Fibroblast of lung (primary cell): ENCODE measurements around the gene ITGA8. TPM values are rescaled to one million over a fixed set of nuclear protein-coding genes. Genes with fewer than 3 reads are reported as not detected.
"Not testable (repeated sequence)": the region's sequence is repeated elsewhere in the genome, so short reads cannot be mapped to it uniquely, and the experiment has no call there.

Experiments used
- DNase-seq, 2 donors: peaks; one replicate each; pipeline versions ENCODE4 v3.0.0 to v3.0.0-alpha.2; 2010; ENCODE audit warnings: low read depth in 2 of 2
- H2AFZ ChIP-seq: 2 replicates; pipeline ENCODE4 v1.5.1; 2012; ENCODE audit warnings: low read length, control low read depth, inconsistent platforms
- H3K27ac ChIP-seq: 2 replicates; pipeline ENCODE4 v1.5.1; 2011; ENCODE audit warnings: low read length, control low read depth; ENCODE audit not compliant: insufficient read depth
- H3K27me3 ChIP-seq: 2 replicates; pipeline ENCODE4 v1.5.1; 2011; ENCODE audit warnings: mild to moderate bottlenecking, low read length; ENCODE audit not compliant: control insufficient read depth, insufficient read depth
- H3K36me3 ChIP-seq: 2 replicates; pipeline ENCODE4 v1.5.1; 2011; ENCODE audit warnings: low read length; ENCODE audit not compliant: control insufficient read depth, insufficient read depth
- H3K4me1 ChIP-seq: 2 replicates; pipeline ENCODE4 v1.5.1; 2011; ENCODE audit warnings: low read length; ENCODE audit not compliant: control insufficient read depth, insufficient read depth; ENCODE audit errors: extremely low read depth
- H3K4me2 ChIP-seq: 2 replicates; pipeline ENCODE4 v1.5.1; 2011; ENCODE audit warnings: low read length, control low read depth; ENCODE audit not compliant: insufficient read depth; ENCODE audit errors: extremely low read depth
- H3K4me3 ChIP-seq, 4 experiments: fragments of 200-600 bp in 1 of 4; sonication (generic) in 1 of 4; replicated peaks in 1 of 4; 2 replicates each; pipeline ENCODE4 v1.5.1; 2011 to 2016; ENCODE audit warnings: low read length in 4 of 4, low read depth in 3 of 4, mild to moderate bottlenecking in 3 of 4, control low read depth in 2 of 4, inconsistent platforms in 1 of 4, mixed read lengths in 1 of 4; ENCODE audit not compliant: insufficient read depth in 1 of 4; ENCODE audit errors: control extremely low read depth in 1 of 4
- H3K79me2 ChIP-seq: 2 replicates; pipeline ENCODE4 v1.5.1; 2012; ENCODE audit warnings: mild to moderate bottlenecking, low read length, inconsistent platforms; ENCODE audit not compliant: control insufficient read depth, insufficient read depth
- H3K9ac ChIP-seq: 2 replicates; pipeline ENCODE4 v1.5.1; 2011; ENCODE audit warnings: mild to moderate bottlenecking, low read length, control low read depth; ENCODE audit not compliant: insufficient read depth
- H3K9me3 ChIP-seq: 2 replicates; pipeline ENCODE4 v1.5.1; 2012; ENCODE audit warnings: low read depth, low read length; ENCODE audit not compliant: control insufficient read depth, insufficient read depth
- H4K20me1 ChIP-seq: 2 replicates; pipeline ENCODE4 v1.5.1; 2011; ENCODE audit warnings: low read length; ENCODE audit not compliant: control insufficient read depth, insufficient read depth; ENCODE audit errors: extremely low read depth
- CTCF ChIP-seq, 2 donors: IDR thresholded peaks in 1 of 2; conservative IDR thresholded peaks in 1 of 2; 1 replicate in 1 of 2; 2 replicates in 1 of 2; pipeline ENCODE4 v1.5.1; 2011 to 2012; ENCODE audit warnings: low read length in 2 of 2, control low read depth in 1 of 2, inconsistent platforms in 1 of 2, low read depth in 1 of 2, mild to moderate bottlenecking in 1 of 2
- EZH2 ChIP-seq: IDR thresholded peaks from 2 replicates; pipeline ENCODE4 v1.5.1; 2012; ENCODE audit warnings: low read length, control low read depth, mild to moderate bottlenecking; ENCODE audit errors: missing control alignments
- polyA minus RNA-seq: library from RNA; depleted of rRNA, polyadenylated mRNA; stranded (reverse); fragments of >200 nt; gene quantifications from 2 replicates; pipeline ENCODE4 v1.2.3, GENCODE V29; 2011; ENCODE audit warnings: low replicate concordance
- polyA plus RNA-seq, 2 donors: library from polyadenylated mRNA; depleted of rRNA in 1 of 2; stranded (reverse) in 1 of 2; unstranded in 1 of 2; fragments of >200 nt; gene quantifications; 2 replicates each; pipeline ENCODE4 v1.2.1, GENCODE V29; 2011 to 2012; ENCODE audit warnings: missing spikeins in 1 of 2
- total RNA-seq: library from RNA; depleted of rRNA; stranded (reverse); fragments of >200 nt; gene quantifications from 2 replicates; pipeline ENCODE4 v1.2.1, GENCODE V29; 2014

ITGA8 gene
- total RNA-seq (0.99 and 1.3 TPM in 2 replicates), polyA plus RNA-seq (0.62 and 0.66 TPM in 2 replicates), polyA minus RNA-seq (0.15 TPM in 1 of 2 replicates, not detected in the other)
- polyA plus RNA-seq (2012) = 0.37 and 0.38 TPM in 2 replicates

GRCh38 chr10:15719899-15720634 lies at the start of gene ITGA8:
ITGA8 (minus strand) TSS chr10:15719922; CDS start chr10:15719771, 151 bp downstream.
- TF ChIP-seq CTCF (conservative IDR thresholded peaks at IDR 0.05 in 1 of 2, IDR thresholded peaks at IDR 0.05 in 1 of 2; ENCODE audit: low read depth in 1 of 2, low read length in 2 of 2) (peak; percentile 55 to 67), EZH2 (no peak)
- peak in 1 of 2 donors; percentile 51 for DNase-seq
- peak within 1 kb of the TSS; percentile 29 to 55 (median 50) for H3K4me3 ChIP-seq

DNA sequence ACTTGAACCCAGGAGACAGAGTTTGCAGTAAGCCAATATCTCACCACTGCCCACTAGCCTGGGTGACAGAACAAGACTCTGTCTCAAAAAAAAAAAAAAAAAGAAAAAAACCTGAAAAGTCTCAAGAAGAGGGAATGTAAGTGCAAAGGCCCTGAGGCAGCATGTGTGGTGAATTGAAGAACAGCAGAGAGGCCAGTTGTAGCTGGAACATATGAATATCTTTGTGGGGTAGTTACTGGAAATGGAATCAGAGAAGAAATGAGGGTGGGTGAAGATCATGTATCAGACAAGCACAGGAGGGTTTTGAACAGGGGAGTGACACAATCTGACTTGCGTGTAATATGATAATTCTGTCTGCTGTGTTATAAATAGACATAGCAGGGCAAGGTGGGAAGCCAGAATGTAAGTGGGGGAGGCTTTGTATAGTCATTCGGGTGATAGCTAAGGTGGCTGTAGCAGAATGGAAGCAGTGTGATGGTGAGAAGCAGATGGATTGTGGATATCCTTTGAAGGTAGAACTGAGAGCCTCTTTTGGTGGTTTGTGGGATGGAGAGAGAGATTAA lies 45.3 kb upstream of the ITGA8 start:
- no peaks in the 10 kb centered on the region for H4K20me1 ChIP-seq
- no peak for DNase-seq
- H3K4me1 ChIP-seq = no peaks in the 10 kb centered on the region
- H3K9ac ChIP-seq = no peak overlapping the region
- no peaks in the 10 kb centered on the region for H3K9me3 ChIP-seq
- no peak for TF ChIP-seq EZH2
- TF ChIP-seq CTCF (conservative IDR thresholded peaks at IDR 0.05 in 1 of 2, IDR thresholded peaks at IDR 0.05 in 1 of 2; ENCODE audit: low read depth in 1 of 2, low read length in 2 of 2) = no peak
- H3K36me3 ChIP-seq = no peaks in the 10 kb centered on the region
- H2AFZ ChIP-seq = no peak overlapping the region
- no peak overlapping the region for H3K4me2 ChIP-seq
- H3K79me2 ChIP-seq = no peaks in the 10 kb centered on the region
- no peak overlapping the region for H3K27ac ChIP-seq
- no peaks in the 10 kb centered on the region for H3K27me3 ChIP-seq
- H3K4me3 ChIP-seq = no peak overlapping the region

More at GRCh38 chr10:15719899-15720634, at the start of gene ITGA8:
- peak within 1 kb of the TSS; percentile 23 for H2AFZ ChIP-seq
- H3K27ac ChIP-seq = no peak within 1 kb of the TSS
- H3K9ac ChIP-seq = no peak within 1 kb of the TSS
- H3K9me3 ChIP-seq = no peaks in the 10 kb centered on the region
- peaks cover 8% of the 10 kb centered on the region for H3K27me3 ChIP-seq
- peak within 1 kb of the TSS; percentile 87 for H3K4me2 ChIP-seq
- no peaks in the 10 kb centered on the region for H4K20me1 ChIP-seq
- no peaks in the 10 kb centered on the region for H3K79me2 ChIP-seq
- H3K4me1 ChIP-seq = no peaks in the 10 kb centered on the region
- H3K36me3 ChIP-seq = no peaks in the 10 kb centered on the region

DNA sequence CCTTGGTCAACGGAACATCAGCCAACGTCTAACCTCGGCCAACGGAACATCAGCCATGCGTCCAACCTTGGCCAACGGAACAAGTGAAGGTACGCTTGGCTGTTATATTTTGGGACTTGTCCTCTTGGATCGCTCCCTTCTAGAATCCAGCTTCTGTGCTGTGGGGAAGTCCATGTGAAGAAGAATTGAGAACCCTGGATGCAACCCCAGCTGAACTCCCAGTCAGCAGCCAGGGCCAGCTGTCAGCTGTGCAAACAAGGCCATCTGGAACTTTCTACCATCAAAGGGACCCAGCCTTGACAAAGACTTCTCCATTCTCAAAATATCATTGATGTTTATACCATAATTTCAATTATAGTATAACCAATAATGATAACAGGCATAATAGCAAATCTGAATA lies 43.3 kb upstream of the ITGA8 start:
- H3K4me3 ChIP-seq = no peak overlapping the region
- H3K4me2 ChIP-seq = no peak overlapping the region
- no peaks in the 10 kb centered on the region for H3K4me1 ChIP-seq
- H3K9ac ChIP-seq = no peak overlapping the region
- H3K79me2 ChIP-seq = no peaks in the 10 kb centered on the region
- no peaks in the 10 kb centered on the region for H3K27me3 ChIP-seq
- H4K20me1 ChIP-seq = no peaks in the 10 kb centered on the region
- no peak overlapping the region for H2AFZ ChIP-seq
- no peaks in the 10 kb centered on the region for H3K9me3 ChIP-seq
- no peak for DNase-seq
- H3K27ac ChIP-seq = no peak overlapping the region
- TF ChIP-seq EZH2 = no peak
- TF ChIP-seq CTCF (conservative IDR thresholded peaks at IDR 0.05 in 1 of 2, IDR thresholded peaks at IDR 0.05 in 1 of 2; ENCODE audit: low read depth in 1 of 2, low read length in 2 of 2) = no peak
- no peaks in the 10 kb centered on the region for H3K36me3 ChIP-seq

- not testable (repeated sequence) for H4K20me1 ChIP-seq, DNase-seq, H3K36me3 ChIP-seq, H3K9ac ChIP-seq, H3K4me2 ChIP-seq, H3K79me2 ChIP-seq, H3K4me3 ChIP-seq, H3K4me1 ChIP-seq, H3K27me3 ChIP-seq, H2AFZ ChIP-seq, H3K27ac ChIP-seq, H3K9me3 ChIP-seq
Observed at GRCh38 chr10:15762239-15762638, 42.5 kb upstream of the ITGA8 start.
